ENCODE data around the gene LMCD1.

The LMCD1 gene

GRCh38 chr3:8501371-8502131 lies at the start of gene LMCD1:
TSS of gene LMCD1 (plus strand) at chr3:8501823. CDS start at chr3:8501939, 116 bp downstream.
- in situ Hi-C loops (cut with HindIII; ENCODE audit: low pct_ligation_motif_present, low pct_unique_long_range_greater_than_20kb, low sequenced_read_pairs) = no loop called here
- DNase-seq = peak; percentile 95

- no peak for DNase-seq
Measured at GRCh38 chr3:8452112-8452511, 49.5 kb upstream of the LMCD1 start.

GRCh38 chr3:8453153-8453552 lies 48.5 kb upstream of the LMCD1 start:
- in situ Hi-C loops (cut with HindIII; ENCODE audit: low pct_ligation_motif_present, low pct_unique_long_range_greater_than_20kb, low sequenced_read_pairs) = no loop called here
- no peak for DNase-seq

More at GRCh38 chr3:8452112-8452511, 49.5 kb upstream of the LMCD1 start:
- in situ Hi-C loops (cut with HindIII; ENCODE audit: low pct_ligation_motif_present, low pct_unique_long_range_greater_than_20kb, low sequenced_read_pairs) = no loop called here

GRCh38 chr3:8455526-8456411 lies 45.9 kb upstream of the LMCD1 start:
- DNase-seq = no peak
- in situ Hi-C loops (cut with HindIII; ENCODE audit: low pct_ligation_motif_present, low pct_unique_long_range_greater_than_20kb, low sequenced_read_pairs) = no loop called here

- no peak for DNase-seq
- in situ Hi-C loops (cut with HindIII; ENCODE audit: low pct_ligation_motif_present, low pct_unique_long_range_greater_than_20kb, low sequenced_read_pairs) = no loop called here
Measured at GRCh38 chr3:8456412-8456811, 45.2 kb upstream of the LMCD1 start.

GRCh38 chr3:8457039-8457438 lies 44.6 kb upstream of the LMCD1 start:
- DNase-seq = no peak
- in situ Hi-C loops (cut with HindIII; ENCODE audit: low pct_ligation_motif_present, low pct_unique_long_range_greater_than_20kb, low sequenced_read_pairs) = no loop called here

GRCh38 chr3:8458238-8458661 lies 43.4 kb upstream of the LMCD1 start:
- DNase-seq = no peak
- in situ Hi-C loops (cut with HindIII; ENCODE audit: low pct_ligation_motif_present, low pct_unique_long_range_greater_than_20kb, low sequenced_read_pairs) = no loop called here

GRCh38 chr3:8458711-8459110 lies 42.9 kb upstream of the LMCD1 start:
- no peak for DNase-seq
- in situ Hi-C loops (cut with HindIII; ENCODE audit: low pct_ligation_motif_present, low pct_unique_long_range_greater_than_20kb, low sequenced_read_pairs) = no loop called here

GRCh38 chr3:8460050-8460708 lies 41.4 kb upstream of the LMCD1 start:
- in situ Hi-C loops (cut with HindIII; ENCODE audit: low pct_ligation_motif_present, low pct_unique_long_range_greater_than_20kb, low sequenced_read_pairs) = no loop called here
- DNase-seq = no peak

- in situ Hi-C loops (cut with HindIII; ENCODE audit: low pct_ligation_motif_present, low pct_unique_long_range_greater_than_20kb, low sequenced_read_pairs) = no loop called here
Measured at GRCh38 chr3:8460815-8461456, 40.7 kb upstream of the LMCD1 start.

GRCh38 chr3:8464668-8465067 lies 37.0 kb upstream of the LMCD1 start:
- in situ Hi-C loops (cut with HindIII; ENCODE audit: low pct_ligation_motif_present, low pct_unique_long_range_greater_than_20kb, low sequenced_read_pairs) = no loop called here
- no peak for DNase-seq

More at GRCh38 chr3:8460815-8461456, 40.7 kb upstream of the LMCD1 start:
- DNase-seq = no peak

GRCh38 chr3:8466526-8466925 lies 35.1 kb upstream of the LMCD1 start:
- no peak for DNase-seq
- in situ Hi-C loops (cut with HindIII; ENCODE audit: low pct_ligation_motif_present, low pct_unique_long_range_greater_than_20kb, low sequenced_read_pairs) = no loop called here

- no peak for DNase-seq
- in situ Hi-C loops (cut with HindIII; ENCODE audit: low pct_ligation_motif_present, low pct_unique_long_range_greater_than_20kb, low sequenced_read_pairs) = no loop called here
Measured at GRCh38 chr3:8470801-8471200, 30.8 kb upstream of the LMCD1 start.

- in situ Hi-C loops (cut with HindIII; ENCODE audit: low pct_ligation_motif_present, low pct_unique_long_range_greater_than_20kb, low sequenced_read_pairs) = no loop called here
- no peak for DNase-seq
Measured at GRCh38 chr3:8472549-8472948, 29.1 kb upstream of the LMCD1 start.

GRCh38 chr3:8473029-8473428 lies 28.6 kb upstream of the LMCD1 start:
- DNase-seq = no peak

GRCh38 chr3:8473990-8474389 lies 27.6 kb upstream of the LMCD1 start:
- no peak for DNase-seq
- in situ Hi-C loops (cut with HindIII; ENCODE audit: low pct_ligation_motif_present, low pct_unique_long_range_greater_than_20kb, low sequenced_read_pairs) = no loop called here

More at GRCh38 chr3:8473029-8473428, 28.6 kb upstream of the LMCD1 start:
- in situ Hi-C loops (cut with HindIII; ENCODE audit: low pct_ligation_motif_present, low pct_unique_long_range_greater_than_20kb, low sequenced_read_pairs) = no loop called here

GRCh38 chr3:8474991-8475390 lies 26.6 kb upstream of the LMCD1 start:
- in situ Hi-C loops (cut with HindIII; ENCODE audit: low pct_ligation_motif_present, low pct_unique_long_range_greater_than_20kb, low sequenced_read_pairs) = no loop called here
- no peak for DNase-seq

- in situ Hi-C loops (cut with HindIII; ENCODE audit: low pct_ligation_motif_present, low pct_unique_long_range_greater_than_20kb, low sequenced_read_pairs) = no loop called here
Measured at GRCh38 chr3:8480699-8481098, 20.9 kb upstream of the LMCD1 start.

GRCh38 chr3:8481380-8481779 lies 20.2 kb upstream of the LMCD1 start:
- no peak for DNase-seq

More at GRCh38 chr3:8480699-8481098, 20.9 kb upstream of the LMCD1 start:
- DNase-seq = no peak

More at GRCh38 chr3:8481380-8481779, 20.2 kb upstream of the LMCD1 start:
- in situ Hi-C loops (cut with HindIII; ENCODE audit: low pct_ligation_motif_present, low pct_unique_long_range_greater_than_20kb, low sequenced_read_pairs) = no loop called here
